Thoracic aorta (tissue), 2 donors: Measurements from ENCODE around the gene ADGRL3. TPM values are rescaled to one million over a fixed set of nuclear protein-coding genes. Genes with fewer than 3 reads are reported as not detected.
"Not testable (repeated sequence)": the region's sequence is repeated elsewhere in the genome, so short reads cannot be mapped to it uniquely, and the experiment has no call there.

ENCODE experiments used
- ATAC-seq: fragments of 150-250 bp; one replicate; pipeline ENCODE4 v1.8.0; 2017; ENCODE audit warnings: low read depth; ENCODE audit not compliant: insufficient number of reproducible peaks, low FRiP score
- DNase-seq: peaks from one replicate; pipeline ENCODE4 v3.0.0-alpha.2; 2020; ENCODE audit warnings: low spot score
- H3K27ac ChIP-seq, 2 donors: fragments of 200-600 bp; sonication (generic); 1 replicate in 1 of 2; 2 replicates in 1 of 2; pipeline ENCODE4 v1.5.1; 2016; ENCODE audit warnings: mild to moderate bottlenecking in 2 of 2, moderate library complexity in 2 of 2
- H3K27me3 ChIP-seq: fragments of 200-600 bp; sonication (generic); replicated peaks from 2 replicates; pipeline ENCODE4 v1.6.0; 2016; ENCODE audit warnings: mild to moderate bottlenecking; ENCODE audit not compliant: insufficient read depth
- H3K36me3 ChIP-seq: fragments of 200-600 bp; sonication (generic); one replicate; pipeline ENCODE4 v1.5.1; 2016
- H3K4me1 ChIP-seq, 2 donors: fragments of 200-600 bp; sonication (generic); 1 replicate in 1 of 2; 2 replicates in 1 of 2; pipeline versions ENCODE4 v1.5.1 to v1.6.0; 2016; ENCODE audit warnings: low read depth in 2 of 2, mild to moderate bottlenecking in 1 of 2; ENCODE audit not compliant: control insufficient read depth in 1 of 2
- H3K4me3 ChIP-seq: fragments of 200-600 bp; sonication (generic); 2 replicates; pipeline ENCODE4 v1.5.1; 2016; ENCODE audit warnings: mild to moderate bottlenecking
- H3K9me3 ChIP-seq: fragments of 200-600 bp; sonication (generic); 2 replicates; pipeline ENCODE4 v1.5.1; 2016
- CTCF ChIP-seq: fragments of 200-600 bp; sonication (generic); IDR thresholded peaks from one replicate; pipeline ENCODE4 v1.5.1; 2019; ENCODE audit warnings: antibody characterized with exemption
- total RNA-seq, 2 donors: library from RNA; depleted of rRNA; stranded (reverse); fragments of >200 nt; gene quantifications; one replicate each; pipeline versions ENCODE4 v1.1.0 to v1.2.3, GENCODE V29; 2016

Gene ADGRL3
- total RNA-seq, 2 donors from 2014 or later = 17.5 to 18.1 TPM

- Histone ChIP-seq H3K4me1 (no peaks in the 10 kb centered on the region), H3K4me3 (no peak overlapping the region), H3K36me3 (no peaks in the 10 kb centered on the region), H3K9me3 (no peaks in the 10 kb centered on the region), H3K27ac (no peak overlapping the region), H3K27me3 (no peaks in the 10 kb centered on the region)
- DNase-seq (no peak), ATAC-seq (no peak)
- TF ChIP-seq CTCF = no peak
These were observed 651.0 kb downstream of the ADGRL3 start for GRCh38 chr4:61851126-61851525.

GRCh38 chr4:61852105-61852504 is 652.0 kb downstream of the ADGRL3 start:
- not testable (repeated sequence) for H3K27me3 ChIP-seq, H3K36me3 ChIP-seq, H3K4me1 ChIP-seq, H3K4me3 ChIP-seq, H3K27ac ChIP-seq, H3K9me3 ChIP-seq, ATAC-seq, DNase-seq

GRCh38 chr4:61853041-61853440 is 652.9 kb downstream of the ADGRL3 start:
- H3K4me1 ChIP-seq = no peaks in the 10 kb centered on the region
- H3K9me3 ChIP-seq = no peaks in the 10 kb centered on the region
- no peak overlapping the region for H3K4me3 ChIP-seq
- ATAC-seq = no peak
- no peak for TF ChIP-seq CTCF
- no peak overlapping the region for H3K27ac ChIP-seq
- no peaks in the 10 kb centered on the region for H3K36me3 ChIP-seq
- no peak for DNase-seq
- no peaks in the 10 kb centered on the region for H3K27me3 ChIP-seq

GRCh38 chr4:61860376-61860775 is 660.2 kb downstream of the ADGRL3 start:
- no peaks in the 10 kb centered on the region for H3K4me1 ChIP-seq
- H3K9me3 ChIP-seq = no peaks in the 10 kb centered on the region
- ATAC-seq (no peak), DNase-seq (no peak)
- no peaks in the 10 kb centered on the region for H3K27me3 ChIP-seq
- H3K4me3 ChIP-seq = no peak overlapping the region
- H3K36me3 ChIP-seq = no peaks in the 10 kb centered on the region
- TF ChIP-seq CTCF = no peak
- no peak overlapping the region for H3K27ac ChIP-seq

GRCh38 chr4:61864286-61864685 is 664.2 kb downstream of the ADGRL3 start:
- DNase-seq (no peak), ATAC-seq (no peak)
- H3K27me3 ChIP-seq = no peaks in the 10 kb centered on the region
- no peak for TF ChIP-seq CTCF
- no peaks in the 10 kb centered on the region for H3K36me3 ChIP-seq
- no peaks in the 10 kb centered on the region for H3K9me3 ChIP-seq
- no peak overlapping the region for H3K27ac ChIP-seq
- no peak overlapping the region for H3K4me3 ChIP-seq
- no peaks in the 10 kb centered on the region for H3K4me1 ChIP-seq

GRCh38 chr4:61866378-61867030 is 666.4 kb downstream of the ADGRL3 start:
- Histone ChIP-seq H3K27me3 (no peaks in the 10 kb centered on the region), H3K4me1 (no peaks in the 10 kb centered on the region), H3K9me3 (no peaks in the 10 kb centered on the region), H3K36me3 (no peaks in the 10 kb centered on the region), H3K4me3 (no peak overlapping the region), H3K27ac (no peak overlapping the region)
- no peak for TF ChIP-seq CTCF
- DNase-seq (no peak), ATAC-seq (no peak)
